HCT116 (cell line): ENCODE results near the gene STXBP3. TPM values are rescaled to one million over a fixed set of nuclear protein-coding genes. Genes with fewer than 3 reads are reported as not detected.

Source experiments
- ATAC-seq: fragments of 200-7000 bp; cut with Tn5 transposase; 2 replicates; pipeline ENCODE4 v1.9.1; 2020; ENCODE audit warnings: mild to moderate bottlenecking, moderate library complexity
- BruUV-seq: library from RNA; stranded (reverse); fragments of 400-500 nt; replicated peaks from 2 replicates; lab custom pipeline; 2021; lab: Mats Ljungman, UMichigan
- CTCF ChIA-PET: fragments of 300-600 bp; sonication (Branson Sonifier 250); formaldehyde crosslinking; loops from one replicate; lab custom pipeline; 2021; ENCODE audit warnings: antibody characterized with exemption; lab: Charles Lee
- POLR2A ChIA-PET: fragments of 300-600, 350-600 bp; sonication (Branson Sonifier 250); formaldehyde crosslinking; loops from one replicate; lab custom pipeline; 2021; ENCODE audit warnings: antibody characterized with exemption; lab: Charles Lee
- RAD21 ChIA-PET, 2 experiments: fragments of 300-600 bp; sonication (Branson Sonifier 250); formaldehyde crosslinking; loops; one replicate each; lab custom pipeline; 2023; ENCODE audit warnings: low total read pairs in 2 of 2; ENCODE audit not compliant: uncharacterized antibody in 2 of 2, unreplicated experiment in 2 of 2, low non-redundant PET in 1 of 2; lab: Charles Lee
- DNase-seq: peaks from one replicate; pipeline ENCODE4 v3.0.0-alpha.2; 2010; ENCODE audit warnings: low read depth, low spot score
- H2AFZ ChIP-seq: fragments of 200-600 bp; shearing (Covaris generic), sonication (generic); 2 replicates; pipeline ENCODE4 v1.6.1; 2017; ENCODE audit warnings: low read depth, mixed run types, mixed read lengths, antibody characterized with exemption, low read length; ENCODE audit not compliant: poor library complexity, severe bottlenecking
- H3K27ac ChIP-seq: 2 replicates; pipeline ENCODE4 v1.5.1; 2012; ENCODE audit warnings: low read depth, low read length
- H3K27me3 ChIP-seq: fragments of 200-600 bp; sonication (generic); 2 replicates; pipeline ENCODE4 v1.6.1; 2016; ENCODE audit warnings: mixed run types, low read length, mixed read lengths; ENCODE audit not compliant: insufficient read depth
- H3K36me3 ChIP-seq, 2 experiments: fragments of 200-500 bp in 1 of 2; fragments of 200-600 bp in 1 of 2; sonication (Bioruptor generic) in 1 of 2; sonication (generic) in 1 of 2; 2 replicates each; pipeline versions ENCODE4 v1.5.1 to v1.6.1; 2014 to 2016; ENCODE audit warnings: low read length in 2 of 2, inconsistent platforms in 1 of 2, mixed read lengths in 1 of 2, mixed run types in 1 of 2; ENCODE audit not compliant: insufficient read depth in 2 of 2, control insufficient read depth in 1 of 2
- H3K4me1 ChIP-seq, 2 experiments: fragments of 200-600 bp in 1 of 2; sonication (generic) in 1 of 2; 2 replicates each; pipeline versions ENCODE4 v1.5.1 to v1.6.1; 2012 to 2017; ENCODE audit warnings: low read length in 2 of 2, inconsistent platforms in 1 of 2, mild to moderate bottlenecking in 1 of 2, mixed read lengths in 1 of 2, mixed run types in 1 of 2, moderate library complexity in 1 of 2; ENCODE audit not compliant: insufficient read depth in 2 of 2, control insufficient read depth in 1 of 2
- H3K4me2 ChIP-seq: fragments of 200-600 bp; sonication (generic); 2 replicates; pipeline ENCODE4 v1.6.1; 2017; ENCODE audit warnings: mixed run types, low read length, mixed read lengths
- H3K4me3 ChIP-seq, 2 experiments: fragments of 200-600 bp in 1 of 2; sonication (generic) in 1 of 2; replicated peaks in 1 of 2; 2 replicates each; pipeline ENCODE4 v1.5.1; 2011 to 2016; ENCODE audit warnings: low read length in 2 of 2, control low read depth in 1 of 2, low read depth in 1 of 2, mild to moderate bottlenecking in 1 of 2, mixed read lengths in 1 of 2, mixed run types in 1 of 2
- H3K79me2 ChIP-seq: fragments of 200-600 bp; sonication (generic); 2 replicates; pipeline ENCODE4 v1.6.1; 2017; ENCODE audit warnings: mild to moderate bottlenecking, mixed run types, low read length, moderate library complexity, mixed read lengths; ENCODE audit not compliant: insufficient read depth
- H3K9ac ChIP-seq: fragments of 200-600 bp; sonication (generic); 2 replicates; pipeline ENCODE4 v1.6.1; 2016; ENCODE audit warnings: low read length, mixed read lengths
- H3K9me2 ChIP-seq: fragments of 200-600 bp; sonication (generic), shearing (Covaris generic); 2 replicates; pipeline ENCODE4 v1.6.1; 2017; ENCODE audit warnings: mixed run types, mild to moderate bottlenecking, moderate library complexity; ENCODE audit not compliant: insufficient read depth
- H3K9me3 ChIP-seq, 2 experiments: fragments of 200-500 bp in 1 of 2; fragments of 200-600 bp in 1 of 2; sonication (Bioruptor generic) in 1 of 2; sonication (generic) in 1 of 2; 2 replicates each; pipeline ENCODE4 v1.6.1; 2014 to 2017; ENCODE audit warnings: low read length in 2 of 2, mixed read lengths in 2 of 2, inconsistent platforms in 1 of 2, low read depth in 1 of 2, mild to moderate bottlenecking in 1 of 2, mixed run types in 1 of 2, moderate library complexity in 1 of 2; ENCODE audit not compliant: control insufficient read depth in 1 of 2, insufficient read depth in 1 of 2
- H4K20me1 ChIP-seq: fragments of 200-600 bp; sonication (generic), shearing (Covaris generic); 2 replicates; pipeline ENCODE4 v1.6.1; 2017; ENCODE audit warnings: mixed run types, mild to moderate bottlenecking, moderate library complexity; ENCODE audit not compliant: insufficient read depth
- ATF3 ChIP-seq: IDR thresholded peaks from 2 replicates; pipeline ENCODE4 v1.6.1; 2012
- CEBPB ChIP-seq: IDR thresholded peaks from 2 replicates; pipeline ENCODE4 v1.6.1; 2012; ENCODE audit warnings: low read depth
- CTCF ChIP-seq, 3 experiments: fragments of 200-600 bp in 1 of 3; sonication (generic) in 1 of 3; IDR thresholded peaks in 2 of 3; conservative IDR thresholded peaks in 1 of 3; 2 replicates each; pipeline ENCODE4 v1.5.1; 2012 to 2017; ENCODE audit warnings: low read depth in 2 of 3, low read length in 2 of 3, antibody characterized with exemption in 1 of 3, borderline replicate concordance in 1 of 3, control low read depth in 1 of 3, mild to moderate bottlenecking in 1 of 3, mixed read lengths in 1 of 3, mixed run types in 1 of 3, moderate library complexity in 1 of 3; ENCODE audit not compliant: insufficient read depth in 1 of 3
- EGR1 ChIP-seq: IDR thresholded peaks from 2 replicates; pipeline ENCODE4 v1.6.1; 2012; ENCODE audit warnings: low read depth
- RAD21 ChIP-seq: IDR thresholded peaks from 2 replicates; pipeline ENCODE4 v1.6.1; 2012; ENCODE audit warnings: low read depth, mild to moderate bottlenecking
- REST ChIP-seq: IDR thresholded peaks from 2 replicates; pipeline ENCODE4 v1.6.1; 2012; ENCODE audit warnings: low read depth
- SP1 ChIP-seq: IDR thresholded peaks from 2 replicates; pipeline ENCODE4 v1.6.1; 2012; ENCODE audit warnings: low read depth
- SRF ChIP-seq: IDR thresholded peaks from 2 replicates; pipeline ENCODE4 v1.6.1; 2012; ENCODE audit warnings: low read depth
- TCF7L2 ChIP-seq: IDR thresholded peaks from 2 replicates; pipeline ENCODE4 v1.7.0; 2011; ENCODE audit warnings: borderline replicate concordance, inconsistent platforms; ENCODE audit not compliant: insufficient read depth, insufficient read length; ENCODE audit errors: extremely low read depth
- ZFX ChIP-seq: fragments of 450-650 bp; IDR thresholded peaks from 2 replicates; pipeline ENCODE4 v1.6.1; 2017
- ZNF274 ChIP-seq: fragments of 200-500 bp; sonication (Bioruptor generic); IDR thresholded peaks from 2 replicates; pipeline ENCODE4 v1.6.1; 2014; ENCODE audit warnings: mild to moderate bottlenecking, low read depth, low read length, inconsistent platforms
- intact Hi-C: fragments of 100-400 bp; cut with micrococcal nuclease; formaldehyde crosslinking; loops from 2 replicates; pipeline ENCODE4 v1.10.0; 2022
- total RNA-seq: library from RNA; stranded (reverse); gene quantifications from one replicate; pipeline ENCODE4 v1.2.1, GENCODE V29; 2021; ENCODE audit not compliant: unreplicated experiment
- TF ChIP-seq, protein P1 (sequence below): IDR thresholded peaks from 2 replicates; pipeline ENCODE4 v1.6.1; 2011; ENCODE audit warnings: mild to moderate bottlenecking, low read length, moderate library complexity; ENCODE audit not compliant: insufficient replicate concordance; ENCODE audit errors: extremely low read depth

The STXBP3 gene
- total RNA-seq, 1 experiment from 2014 or later: 22.6 TPM

DNA sequence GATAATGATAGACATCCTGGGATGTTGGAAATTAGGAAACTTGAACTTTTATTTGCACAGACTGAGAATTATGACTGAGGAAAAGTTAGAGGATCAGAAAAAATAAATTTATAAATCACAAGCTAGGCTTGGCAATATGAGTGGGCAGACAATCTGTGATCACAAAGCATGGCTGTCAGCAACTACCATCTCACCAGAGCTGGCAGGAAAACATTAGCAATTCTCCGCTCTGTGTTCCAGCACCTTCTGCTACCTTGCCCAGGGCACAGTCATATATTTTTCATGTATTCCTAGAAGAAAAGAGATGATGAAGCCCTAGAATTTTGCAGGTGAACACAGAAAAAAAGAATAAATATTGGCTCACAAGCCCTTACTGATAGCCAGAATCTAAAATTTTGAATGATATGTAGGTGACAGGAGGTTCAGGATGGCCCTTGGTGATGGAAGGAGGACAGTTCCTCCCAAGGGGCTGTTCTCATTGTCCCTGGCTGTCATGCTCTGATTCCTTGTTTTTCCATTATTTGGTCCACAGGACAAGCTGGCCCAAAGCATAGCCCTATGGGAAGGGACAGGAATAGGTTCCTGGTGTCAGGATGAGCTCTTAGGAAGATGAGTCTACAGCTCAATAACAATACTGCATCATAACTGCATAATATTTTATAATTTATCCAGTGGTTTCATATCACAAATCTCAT lies 12.2 kb upstream of the STXBP3 start:
- Histone ChIP-seq H3K4me2 (no peak overlapping the region), H3K4me3 (no peak overlapping the region), H3K79me2 (no peaks in the 10 kb centered on the region)
- TF ChIP-seq SP1 (no peak), EGR1 (no peak), SRF (no peak), TCF7L2 (no peak), ZNF274 (no peak), ZFX (no peak), CEBPB (no peak), ATF3 (no peak), CTCF (IDR thresholded peaks at IDR 0.05 in 2 of 3, conservative IDR thresholded peaks at IDR 0.05 in 1 of 3; ENCODE audit: borderline replicate concordance in 1 of 3, insufficient read depth in 1 of 3, low read depth in 2 of 3, low read length in 2 of 3) (no peak), RAD21 (no peak), REST (no peak)
- TF ChIP-seq, protein P1, sequence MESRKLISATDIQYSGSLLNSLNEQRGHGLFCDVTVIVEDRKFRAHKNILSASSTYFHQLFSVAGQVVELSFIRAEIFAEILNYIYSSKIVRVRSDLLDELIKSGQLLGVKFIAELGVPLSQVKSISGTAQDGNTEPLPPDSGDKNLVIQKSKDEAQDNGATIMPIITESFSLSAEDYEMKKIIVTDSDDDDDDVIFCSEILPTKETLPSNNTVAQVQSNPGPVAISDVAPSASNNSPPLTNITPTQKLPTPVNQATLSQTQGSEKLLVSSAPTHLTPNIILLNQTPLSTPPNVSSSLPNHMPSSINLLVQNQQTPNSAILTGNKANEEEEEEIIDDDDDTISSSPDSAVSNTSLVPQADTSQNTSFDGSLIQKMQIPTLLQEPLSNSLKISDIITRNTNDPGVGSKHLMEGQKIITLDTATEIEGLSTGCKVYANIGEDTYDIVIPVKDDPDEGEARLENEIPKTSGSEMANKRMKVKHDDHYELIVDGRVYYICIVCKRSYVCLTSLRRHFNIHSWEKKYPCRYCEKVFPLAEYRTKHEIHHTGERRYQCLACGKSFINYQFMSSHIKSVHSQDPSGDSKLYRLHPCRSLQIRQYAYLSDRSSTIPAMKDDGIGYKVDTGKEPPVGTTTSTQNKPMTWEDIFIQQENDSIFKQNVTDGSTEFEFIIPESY: no peak
- TF ChIP-seq, all 23 proteins: peak for 0
- no peak for DNase-seq
- no TSS peak for BruUV-seq
- H3K4me1 ChIP-seq: no peaks in the 10 kb centered on the region
- no peak overlapping the region for H3K9ac ChIP-seq
- no peaks in the 10 kb centered on the region; the same call in 1 of the 2 replicates for H3K27me3 ChIP-seq
- CTCF ChIA-PET: no interaction called here
- ATAC-seq: no peak
- H4K20me1 ChIP-seq: no peaks in the 10 kb centered on the region
- intact Hi-C loops: no loop called here
- POLR2A ChIA-PET: no interaction called here
- H3K9me3 ChIP-seq: no peaks in the 10 kb centered on the region
- H3K27ac ChIP-seq: no peak overlapping the region
- no peaks in the 10 kb centered on the region for H3K9me2 ChIP-seq
- H3K36me3 ChIP-seq: no peaks in the 10 kb centered on the region
- RAD21 ChIA-PET: no interaction called here
- no peak overlapping the region for H2AFZ ChIP-seq
